ENCODE data around the gene ADAMTSL1. TPM values are rescaled to one million over a fixed set of nuclear protein-coding genes. Genes with fewer than 3 reads are reported as not detected.

ADAMTSL1 gene
- total and polyA plus RNA-seq, 9 donors: 1.2 to 20.0 (median 6.1) TPM

DNA sequence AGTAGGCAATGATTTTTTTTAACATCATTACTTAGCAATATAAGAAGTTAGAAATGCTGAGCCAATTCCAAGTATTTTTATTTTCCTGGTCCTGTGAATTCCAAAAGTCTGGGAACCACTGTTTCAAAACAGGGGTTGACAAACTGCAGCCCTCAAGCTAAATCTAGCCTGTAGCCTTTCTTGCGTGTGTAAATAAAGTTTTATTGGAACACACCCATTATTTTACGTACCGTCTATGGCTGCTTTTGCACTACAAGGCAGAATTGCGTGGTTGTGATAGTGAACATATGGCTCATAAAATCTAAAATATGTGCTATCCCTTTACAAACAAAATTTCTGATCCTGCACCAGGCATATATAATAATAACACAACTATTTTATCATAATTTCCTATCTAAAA lies 280.0 kb downstream of the ADAMTSL1 start:
- DNase-seq: no peak
- WGBS, 3 donors: 85 to 89% (median 87%) methylated on average over 4 of the region's 4 CpGs
- Histone ChIP-seq H3K9me3 (no peaks in the 10 kb centered on the region), H3K4me3 (no peak overlapping the region), H3K4me1 (ENCODE audit: insufficient read depth) (no peaks in the 10 kb centered on the region), H3K27ac (no peak overlapping the region), H3K36me3 (no peaks in the 10 kb centered on the region), H3K27me3 (no peaks in the 10 kb centered on the region)
- intact Hi-C loops (cut with DNase I): no loop called here
- TF ChIP-seq POLR2A (IDR thresholded peaks at IDR 0.05): no peak
- TF ChIP-seq, protein P1, sequence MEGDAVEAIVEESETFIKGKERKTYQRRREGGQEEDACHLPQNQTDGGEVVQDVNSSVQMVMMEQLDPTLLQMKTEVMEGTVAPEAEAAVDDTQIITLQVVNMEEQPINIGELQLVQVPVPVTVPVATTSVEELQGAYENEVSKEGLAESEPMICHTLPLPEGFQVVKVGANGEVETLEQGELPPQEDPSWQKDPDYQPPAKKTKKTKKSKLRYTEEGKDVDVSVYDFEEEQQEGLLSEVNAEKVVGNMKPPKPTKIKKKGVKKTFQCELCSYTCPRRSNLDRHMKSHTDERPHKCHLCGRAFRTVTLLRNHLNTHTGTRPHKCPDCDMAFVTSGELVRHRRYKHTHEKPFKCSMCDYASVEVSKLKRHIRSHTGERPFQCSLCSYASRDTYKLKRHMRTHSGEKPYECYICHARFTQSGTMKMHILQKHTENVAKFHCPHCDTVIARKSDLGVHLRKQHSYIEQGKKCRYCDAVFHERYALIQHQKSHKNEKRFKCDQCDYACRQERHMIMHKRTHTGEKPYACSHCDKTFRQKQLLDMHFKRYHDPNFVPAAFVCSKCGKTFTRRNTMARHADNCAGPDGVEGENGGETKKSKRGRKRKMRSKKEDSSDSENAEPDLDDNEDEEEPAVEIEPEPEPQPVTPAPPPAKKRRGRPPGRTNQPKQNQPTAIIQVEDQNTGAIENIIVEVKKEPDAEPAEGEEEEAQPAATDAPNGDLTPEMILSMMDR (IDR thresholded peaks at IDR 0.05): no peak
- TF ChIP-seq EP300 (IDR thresholded peaks at IDR 0.05): no peak

GRCh38 chr9:18754537-18754936 lies 280.6 kb downstream of the ADAMTSL1 start:
- no peak for DNase-seq
- H3K4me1 ChIP-seq (ENCODE audit: insufficient read depth): no peaks in the 10 kb centered on the region
- H3K9me3 ChIP-seq: no peaks in the 10 kb centered on the region
- no peaks in the 10 kb centered on the region for H3K27me3 ChIP-seq
- intact Hi-C loops (cut with DNase I): no loop called here
- TF ChIP-seq POLR2A (IDR thresholded peaks at IDR 0.05): no peak
- TF ChIP-seq, protein P1 (IDR thresholded peaks at IDR 0.05): no peak
- no peak for TF ChIP-seq EP300 (IDR thresholded peaks at IDR 0.05)
- no peak overlapping the region for H3K27ac ChIP-seq
- no peak overlapping the region for H3K4me3 ChIP-seq
- H3K36me3 ChIP-seq: no peaks in the 10 kb centered on the region
- 87 to 93% (median 89%) methylated on average over 4 of the region's 4 CpGs for WGBS, 3 donors

GRCh38 chr9:18755263-18755662 lies 281.3 kb downstream of the ADAMTSL1 start:
- 95 to 98% (median 96%) methylated on average over 2 of the region's 2 CpGs for WGBS, 3 donors
- no peaks in the 10 kb centered on the region for H3K27me3 ChIP-seq
- no peak for DNase-seq

DNA sequence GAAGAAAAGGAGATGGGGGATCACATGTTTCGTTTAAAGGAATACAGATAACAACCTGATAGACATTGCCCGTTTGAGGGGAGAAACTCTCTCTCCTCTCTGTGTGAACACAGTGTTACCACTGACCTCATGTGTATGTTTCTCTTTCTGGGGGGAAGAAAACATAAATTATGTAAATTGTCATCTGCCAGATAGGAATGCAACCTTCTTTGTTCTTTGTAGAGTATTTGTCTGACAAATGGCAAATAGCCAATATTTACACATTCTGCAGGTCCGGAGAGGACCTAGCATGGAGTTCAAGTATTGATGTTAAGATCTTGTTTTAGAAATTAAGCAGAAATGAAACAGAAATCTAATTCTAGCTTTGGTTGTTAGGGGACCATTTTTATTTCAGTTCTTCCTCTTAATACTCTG lies 282.8 kb downstream of the ADAMTSL1 start:
- intact Hi-C loops (cut with DNase I): no loop called here
- Histone ChIP-seq H3K27ac (no peak overlapping the region), H3K27me3 (no peaks in the 10 kb centered on the region), H3K4me1 (ENCODE audit: insufficient read depth) (no peaks in the 10 kb centered on the region), H3K9me3 (no peaks in the 10 kb centered on the region), H3K4me3 (no peak overlapping the region), H3K36me3 (no peaks in the 10 kb centered on the region)
- 24 to 50% (median 28%) methylated on average over 3 of the region's 3 CpGs for WGBS, 3 donors
- DNase-seq: no peak
- TF ChIP-seq POLR2A (IDR thresholded peaks at IDR 0.05): no peak
- no peak for TF ChIP-seq EP300 (IDR thresholded peaks at IDR 0.05)
- TF ChIP-seq, protein P1 (IDR thresholded peaks at IDR 0.05): no peak

More at GRCh38 chr9:18755263-18755662, 281.3 kb downstream of the ADAMTSL1 start:
- intact Hi-C loops (cut with DNase I): no loop called here
- no peak overlapping the region for H3K4me3 ChIP-seq
- H3K9me3 ChIP-seq: no peaks in the 10 kb centered on the region
- no peaks in the 10 kb centered on the region for H3K36me3 ChIP-seq
- H3K27ac ChIP-seq: no peak overlapping the region
- no peaks in the 10 kb centered on the region for H3K4me1 ChIP-seq (ENCODE audit: insufficient read depth)
- TF ChIP-seq EP300 (IDR thresholded peaks at IDR 0.05) (no peak), POLR2A (IDR thresholded peaks at IDR 0.05) (no peak)
- TF ChIP-seq, protein P1 (IDR thresholded peaks at IDR 0.05): no peak
